ENCODE results near the gene CREB3L2. TPM values are rescaled to one million over a fixed set of nuclear protein-coding genes. Genes with fewer than 3 reads are reported as not detected.

Gene CREB3L2
- total RNA-seq, 3 donors from 2014 or later (not counting 1 experiment from before 2014, with no cell fraction given) = 45.9 to 54.6 (median 52.5) TPM

GRCh38 chr7:137862358-137862757, 139.5 kb downstream of the CREB3L2 start:
- Mint-ChIP-seq H3K27me3 (ENCODE audit: low read depth in 2 of 2) (no peaks in the 10 kb centered on the region), H3K27ac (peak overlapping the region in 1 of 2 donors; percentile 16), H3K4me1 (peaks cover 0 to 4% of the 10 kb centered on the region in 2 donors), H3K36me3 (peaks cover 24% of the 10 kb centered on the region), H3K4me3 (no peak overlapping the region), H3K9me3 (no peaks in the 10 kb centered on the region)
- no peak overlapping the region for H3K4me3 ChIP-seq (ENCODE audit: low read length)
- no peak for TF ChIP-seq CTCF (IDR thresholded peaks at IDR 0.05)
- intact Hi-C loops (cut with micrococcal nuclease) = no loop called here
- no peaks in the 10 kb centered on the region for H3K4me1 ChIP-seq (ENCODE audit: control insufficient read depth, insufficient read depth, low read length)
- H3K36me3 ChIP-seq (ENCODE audit: control insufficient read depth, insufficient read depth, low read length) = peaks cover 7% of the 10 kb centered on the region
- ATAC-seq (no peak), DNase-seq (no peak)
- no peaks in the 10 kb centered on the region for H3K9me3 ChIP-seq (ENCODE audit: control insufficient read depth, insufficient read depth, low read length)
- no peak overlapping the region for H3K27ac ChIP-seq (ENCODE audit: low read length)
- no peaks in the 10 kb centered on the region for H3K27me3 ChIP-seq (ENCODE audit: control insufficient read depth, insufficient read depth, low read length)
- 13% methylated on average over 4 of the region's 4 CpGs for WGBS (ENCODE audit: insufficient coverage)

- no peaks in the 10 kb centered on the region for H3K9me3 ChIP-seq (ENCODE audit: control insufficient read depth, insufficient read depth, low read length)
- peaks cover 0 to 4% of the 10 kb centered on the region in 2 donors for H3K4me1 Mint-ChIP-seq
- no peaks in the 10 kb centered on the region for H3K27me3 ChIP-seq (ENCODE audit: control insufficient read depth, insufficient read depth, low read length)
- 100% methylated on average over 1 of the region's 2 CpGs for WGBS (ENCODE audit: insufficient coverage)
- H3K4me3 Mint-ChIP-seq = no peak overlapping the region
- H3K36me3 Mint-ChIP-seq = peaks cover 11% of the 10 kb centered on the region
- no peak for DNase-seq
- no peaks in the 10 kb centered on the region for H3K27me3 Mint-ChIP-seq (ENCODE audit: low read depth in 2 of 2)
- no peaks in the 10 kb centered on the region for H3K9me3 Mint-ChIP-seq
- H3K36me3 ChIP-seq (ENCODE audit: control insufficient read depth, insufficient read depth, low read length) = peaks cover 4% of the 10 kb centered on the region
- H3K4me3 ChIP-seq (ENCODE audit: low read length) = no peak overlapping the region
- intact Hi-C loops (cut with micrococcal nuclease) = no loop called here
- TF ChIP-seq CTCF (IDR thresholded peaks at IDR 0.05) = no peak
- H3K4me1 ChIP-seq (ENCODE audit: control insufficient read depth, insufficient read depth, low read length) = no peaks in the 10 kb centered on the region
- no peak overlapping the region for H3K27ac ChIP-seq (ENCODE audit: low read length)
- ATAC-seq = no peak
- H3K27ac Mint-ChIP-seq = no peak overlapping the region
These were observed 141.3 kb downstream of the CREB3L2 start for GRCh38 chr7:137860542-137860941.

- Mint-ChIP-seq H3K4me3 (no peak overlapping the region), H3K27me3 (ENCODE audit: low read depth in 2 of 2) (peaks cover 16 to 29% of the 10 kb centered on the region in 2 donors), H3K4me1 (no peaks in the 10 kb centered on the region), H3K36me3 (no peaks in the 10 kb centered on the region), H3K9me3 (no peaks in the 10 kb centered on the region), H3K27ac (no peak overlapping the region)
- H3K27me3 ChIP-seq (ENCODE audit: control insufficient read depth, insufficient read depth, low read length) = peaks cover 2% of the 10 kb centered on the region
- ATAC-seq = no peak
- 100% methylated on average over 1 of the region's 1 CpG for WGBS (ENCODE audit: insufficient coverage)
- intact Hi-C loops (cut with micrococcal nuclease) = no loop called here
- H3K4me1 ChIP-seq (ENCODE audit: control insufficient read depth, insufficient read depth, low read length) = no peaks in the 10 kb centered on the region
- DNase-seq = no peak
- H3K4me3 ChIP-seq (ENCODE audit: low read length) = no peak overlapping the region
- no peaks in the 10 kb centered on the region for H3K9me3 ChIP-seq (ENCODE audit: control insufficient read depth, insufficient read depth, low read length)
- no peaks in the 10 kb centered on the region for H3K36me3 ChIP-seq (ENCODE audit: control insufficient read depth, insufficient read depth, low read length)
- no peak for TF ChIP-seq CTCF (IDR thresholded peaks at IDR 0.05)
- no peak overlapping the region for H3K27ac ChIP-seq (ENCODE audit: low read length)
These were observed 148.8 kb downstream of the CREB3L2 start for GRCh38 chr7:137853053-137853452.

GRCh38 chr7:137852108-137852507, 149.8 kb downstream of the CREB3L2 start:
- intact Hi-C loops (cut with micrococcal nuclease) = no loop called here
- peaks cover 8% of the 10 kb centered on the region for H3K27me3 ChIP-seq (ENCODE audit: control insufficient read depth, insufficient read depth, low read length)
- H3K4me1 ChIP-seq (ENCODE audit: control insufficient read depth, insufficient read depth, low read length) = peaks cover 5% of the 10 kb centered on the region
- Mint-ChIP-seq H3K36me3 (no peaks in the 10 kb centered on the region), H3K4me3 (no peak overlapping the region), H3K27me3 (ENCODE audit: low read depth in 2 of 2) (peaks cover 18 to 34% of the 10 kb centered on the region in 2 donors), H3K9me3 (no peaks in the 10 kb centered on the region), H3K4me1 (peaks cover 0 to under 1% of the 10 kb centered on the region in 2 donors), H3K27ac (no peak overlapping the region)
- TF ChIP-seq CTCF (IDR thresholded peaks at IDR 0.05) = no peak
- DNase-seq (no peak), ATAC-seq (no peak)
- no peaks in the 10 kb centered on the region for H3K9me3 ChIP-seq (ENCODE audit: control insufficient read depth, insufficient read depth, low read length)
- H3K4me3 ChIP-seq (ENCODE audit: low read length) = no peak overlapping the region
- H3K27ac ChIP-seq (ENCODE audit: low read length) = no peak overlapping the region
- H3K36me3 ChIP-seq (ENCODE audit: control insufficient read depth, insufficient read depth, low read length) = no peaks in the 10 kb centered on the region

All from natural killer cell (primary cell).